Hematopoietic multipotent progenitor cell treated with erythropoietin and hydrocortisone succinate and interleukin-3 and kit ligand, for 17 days (in vitro differentiated cells): ENCODE measurements around the gene CNTFR.
"Not testable (repeated sequence)": the region's sequence is repeated elsewhere in the genome, so short reads cannot be mapped to it uniquely, and the experiment has no call there.

Source experiments
- DNase-seq: peaks from one replicate; pipeline ENCODE4 v3.0.0-alpha.2; 2015; ENCODE audit warnings: low spot score

The CNTFR gene, protein sequence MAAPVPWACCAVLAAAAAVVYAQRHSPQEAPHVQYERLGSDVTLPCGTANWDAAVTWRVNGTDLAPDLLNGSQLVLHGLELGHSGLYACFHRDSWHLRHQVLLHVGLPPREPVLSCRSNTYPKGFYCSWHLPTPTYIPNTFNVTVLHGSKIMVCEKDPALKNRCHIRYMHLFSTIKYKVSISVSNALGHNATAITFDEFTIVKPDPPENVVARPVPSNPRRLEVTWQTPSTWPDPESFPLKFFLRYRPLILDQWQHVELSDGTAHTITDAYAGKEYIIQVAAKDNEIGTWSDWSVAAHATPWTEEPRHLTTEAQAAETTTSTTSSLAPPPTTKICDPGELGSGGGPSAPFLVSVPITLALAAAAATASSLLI

GRCh38 chr9:34589636-34590380, at the start of gene CNTFR:
Gene CNTFR, minus strand, starts transcription at chr9:34589724. Its CDS starts 20,743 bp downstream, at chr9:34568981.
- no peak for DNase-seq

DNA sequence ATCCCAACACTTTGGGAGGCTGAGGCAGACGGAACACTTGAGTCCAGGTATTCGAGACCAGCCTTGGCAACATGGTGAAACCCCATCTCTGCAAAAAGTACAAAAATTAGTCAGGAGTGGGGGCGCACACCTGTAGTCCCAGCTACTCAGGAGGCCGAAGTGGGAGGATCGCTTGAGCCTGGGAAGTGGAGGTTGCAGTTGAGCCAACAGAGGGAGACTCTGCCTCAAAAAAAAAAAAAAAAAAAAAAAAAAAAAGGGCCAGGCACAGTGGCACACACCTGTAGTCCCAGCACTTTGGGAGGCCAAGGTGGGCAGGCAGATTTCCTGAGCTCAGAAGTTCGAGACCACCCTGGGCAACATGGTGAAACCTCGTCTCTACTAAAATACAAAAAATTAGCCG, 49.8 kb upstream of the CNTFR start:
- not testable (repeated sequence) for DNase-seq

GRCh38 chr9:34638138-34638445, 48.6 kb upstream of the CNTFR start:
- DNase-seq, result no peak

- DNase-seq, result peak; percentile 97
Measured at GRCh38 chr9:34637356-34638137, 48.0 kb upstream of the CNTFR start, which contains the start of gene SIGMAR1. Gene SIGMAR1, minus strand, starts transcription at chr9:34637787. Its CDS starts 90 bp downstream, at chr9:34637697.

- no peak for DNase-seq
Measured at GRCh38 chr9:34636791-34637355, 47.3 kb upstream of the CNTFR start.

- DNase-seq, result no peak
Measured at GRCh38 chr9:34635556-34635955, 46.0 kb upstream of the CNTFR start.

GRCh38 chr9:34634551-34635248, 45.2 kb upstream of the CNTFR start:
- DNase-seq, result no peak

DNA sequence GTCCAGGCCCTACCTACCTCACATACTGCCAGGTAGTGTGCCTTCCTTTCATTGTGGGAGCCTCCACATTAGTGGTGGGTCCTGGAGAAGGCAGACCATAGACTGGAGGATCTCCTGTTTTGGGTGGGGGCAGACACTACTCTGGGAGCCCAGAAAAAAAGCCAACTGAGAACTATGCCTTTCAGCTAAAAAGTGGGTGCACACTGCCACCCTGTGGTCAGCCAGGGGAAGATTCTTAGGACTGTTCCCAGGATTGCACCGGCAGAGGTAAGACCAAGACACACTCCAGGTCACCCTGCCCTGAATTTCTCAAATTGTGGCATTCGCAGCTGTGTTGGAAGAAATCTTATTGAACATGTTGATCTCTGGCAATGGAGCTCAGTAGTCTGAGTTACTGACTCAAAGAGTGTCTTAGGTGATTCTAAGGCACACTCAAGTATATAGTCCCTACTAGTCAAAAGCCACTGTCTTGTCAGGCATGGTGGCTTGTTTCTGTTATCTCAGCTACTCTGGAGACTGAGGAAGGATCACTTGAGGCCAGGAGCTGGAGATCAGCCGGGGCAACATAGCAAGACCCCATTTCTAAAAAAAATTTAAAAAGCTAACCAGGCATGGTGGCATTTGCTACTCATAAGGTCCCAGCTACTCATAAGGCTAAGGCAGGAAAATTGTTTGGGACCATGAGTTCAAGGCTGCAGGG, 44.5 kb upstream of the CNTFR start:
- peak; percentile 85 for DNase-seq

GRCh38 chr9:34633166-34633565, 43.6 kb upstream of the CNTFR start:
- no peak for DNase-seq

GRCh38 chr9:34630402-34631154, 41.1 kb upstream of the CNTFR start:
- DNase-seq, result no peak

GRCh38 chr9:34629491-34629808, 39.9 kb upstream of the CNTFR start:
- DNase-seq, result no peak

GRCh38 chr9:34628656-34629490, 39.3 kb upstream of the CNTFR start, which contains the start of gene ARID3C:
Gene ARID3C, minus strand, starts transcription at chr9:34629066. Its CDS starts 1,052 bp downstream, at chr9:34628014.
- DNase-seq, result no peak

DNA sequence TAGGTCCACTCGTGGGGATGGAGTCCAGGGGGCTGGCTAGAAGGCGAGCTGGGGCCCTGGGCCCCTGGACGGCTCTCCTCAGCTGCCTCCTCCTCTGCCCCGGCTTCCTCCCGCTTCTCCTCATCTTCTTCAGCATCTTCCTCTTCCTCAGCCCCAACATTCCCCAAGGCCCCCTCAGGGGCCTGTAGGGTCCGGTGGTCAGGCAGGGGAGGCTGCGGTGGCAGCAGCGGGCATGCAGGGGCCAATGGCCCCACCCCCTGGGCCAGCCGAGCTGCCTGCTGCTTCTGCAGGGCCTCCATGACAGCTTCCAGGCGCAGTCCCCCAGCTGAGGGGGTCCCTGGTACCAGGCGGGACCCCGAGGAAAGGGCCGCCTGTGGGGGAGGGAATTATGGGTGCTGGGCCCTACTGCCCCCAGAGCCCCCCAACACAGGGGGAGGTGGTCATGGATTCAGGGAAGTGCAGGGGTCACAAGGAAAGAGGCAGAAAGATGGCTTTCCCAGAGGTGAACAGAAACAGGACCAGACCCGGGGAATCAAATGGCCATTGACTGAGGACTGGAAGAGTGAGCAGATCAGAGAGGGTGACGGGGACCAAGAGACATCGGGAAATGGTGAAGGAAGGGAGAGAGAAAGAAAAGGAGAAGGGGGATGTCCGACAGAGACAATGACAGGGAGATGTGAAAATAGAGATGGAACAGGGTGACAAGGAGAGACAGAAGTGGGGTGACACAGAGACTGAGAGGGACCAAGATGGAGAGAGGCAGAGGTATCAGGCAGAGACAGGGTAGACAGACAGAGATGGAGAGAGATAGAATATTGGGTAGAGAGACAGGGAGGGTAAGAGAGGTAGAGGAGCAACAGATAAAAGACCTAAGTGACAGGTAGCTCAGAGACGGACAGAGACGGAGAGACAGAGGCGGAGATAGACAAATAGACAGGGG, 38.5 kb upstream of the CNTFR start:
- DNase-seq, result no peak

GRCh38 chr9:34625186-34625486, 35.6 kb upstream of the CNTFR start:
- no peak for DNase-seq

- DNase-seq, result no peak
Measured at GRCh38 chr9:34624475-34625185, 35.1 kb upstream of the CNTFR start.

GRCh38 chr9:34623374-34624235, 34.1 kb upstream of the CNTFR start:
- no peak for DNase-seq
